ENCODE data around the gene SMAD7.

The SMAD7 gene

GRCh38 chr18:48959921-48960920 is 9.5 kb upstream of the SMAD7 start:
- DNase-seq, result no peak

- no peak for DNase-seq
These were observed 8.8 kb upstream of the SMAD7 start for GRCh38 chr18:48959551-48959920.

- DNase-seq, result no peak
These were observed 8.2 kb upstream of the SMAD7 start for GRCh38 chr18:48958951-48959350.

- DNase-seq, result no peak
These were observed 6.9 kb upstream of the SMAD7 start for GRCh38 chr18:48957616-48958015.

- DNase-seq, result no peak
These were observed 6.4 kb upstream of the SMAD7 start for GRCh38 chr18:48957136-48957535.

- no peak for DNase-seq
These were observed 5.6 kb upstream of the SMAD7 start for GRCh38 chr18:48956356-48956755.

GRCh38 chr18:48955830-48956261 is 5.1 kb upstream of the SMAD7 start:
- DNase-seq, result no peak

- DNase-seq, result no peak
These were observed 4.4 kb upstream of the SMAD7 start for GRCh38 chr18:48954886-48955819.

- DNase-seq, result no peak
These were observed 2.4 kb upstream of the SMAD7 start for GRCh38 chr18:48953104-48953706.

- DNase-seq, result peak; percentile 49
These were observed 1.7 kb upstream of the SMAD7 start for GRCh38 chr18:48952287-48953103.

GRCh38 chr18:48951448-48952286 is 902 bp upstream of the SMAD7 start:
- peak; percentile 71 for DNase-seq

- peak; percentile 24 for DNase-seq
These were observed 894 bp downstream of the SMAD7 start for GRCh38 chr18:48949606-48950535.

GRCh38 chr18:48949050-48949605 is 1.6 kb downstream of the SMAD7 start:
- DNase-seq, result no peak

- peak; percentile 33 for DNase-seq
These were observed 2.4 kb downstream of the SMAD7 start for GRCh38 chr18:48948112-48949049.

GRCh38 chr18:48947560-48947959 is 3.2 kb downstream of the SMAD7 start:
- no peak for DNase-seq

- no peak for DNase-seq
These were observed 3.7 kb downstream of the SMAD7 start for GRCh38 chr18:48947092-48947491.

GRCh38 chr18:48946329-48946835 is 4.4 kb downstream of the SMAD7 start:
- no peak for DNase-seq

- DNase-seq, result no peak
These were observed 4.9 kb downstream of the SMAD7 start for GRCh38 chr18:48945953-48946217.

- DNase-seq, result no peak
These were observed 6.1 kb downstream of the SMAD7 start for GRCh38 chr18:48944634-48945033.

All from stimulated activated CD4-positive, alpha-beta T cell treated with anti-CD3 and anti-CD28 coated beads, Interleukin-12 subunit alpha, Interleukin-12 subunit beta, amount 100 ng/mL, for 4 hours (primary cell).